HepG2 (cell line): ENCODE data around the gene DOCK9.

Source experiments
- CTCF ChIP-seq: sonication (generic); formaldehyde crosslinking; IDR thresholded peaks from 2 replicates; pipeline ENCODE4 v1.5.0; 2020; ENCODE audit warnings: mild to moderate bottlenecking, missing genetic modification reagents, moderate library complexity
- EHMT2 ChIP-seq: fragments of 200-600 bp; sonication (generic); IDR thresholded peaks from 2 replicates; pipeline ENCODE4 v1.7.0; 2017; ENCODE audit warnings: antibody characterized with exemption, low read depth, low read length, borderline replicate concordance
- HNRNPL ChIP-seq: fragments of 200-400 bp; formaldehyde crosslinking; IDR thresholded peaks from 2 replicates; pipeline ENCODE4 v1.6.1; 2017; ENCODE audit warnings: mild to moderate bottlenecking, low read depth, low read length
- KAT7 ChIP-seq: IDR thresholded peaks from 2 replicates; pipeline ENCODE4 v1.6.1; 2018; ENCODE audit warnings: borderline replicate concordance, missing compliant biosample characterization
- NFYB ChIP-seq: sonication (generic); formaldehyde crosslinking; IDR thresholded peaks from 2 replicates; pipeline ENCODE4 v1.4.0; 2020; ENCODE audit warnings: missing genetic modification reagents
- REST ChIP-seq, 2 experiments: IDR thresholded peaks; 2 replicates each; pipeline ENCODE4 v1.6.1; 2011 to 2012; ENCODE audit warnings: low read length in 2 of 2, borderline replicate concordance in 1 of 2, low read depth in 1 of 2, mild to moderate bottlenecking in 1 of 2, moderate library complexity in 1 of 2
- ZNF232 ChIP-seq: sonication (generic); formaldehyde crosslinking; IDR thresholded peaks from 2 replicates; pipeline ENCODE4 v1.4.0; 2020; ENCODE audit warnings: missing genetic modification reagents, borderline replicate concordance
- ZNF747 ChIP-seq: sonication (generic); formaldehyde crosslinking; IDR thresholded peaks from 2 replicates; pipeline ENCODE4 v1.8.1; 2023; ENCODE audit warnings: missing genetic modification reagents, mild to moderate bottlenecking, borderline replicate concordance
- ZNF800 ChIP-seq: sonication (generic); formaldehyde crosslinking; IDR thresholded peaks from 2 replicates; pipeline ENCODE4 v1.4.0; 2020; ENCODE audit warnings: missing genetic modification reagents

- TF ChIP-seq ZNF232 (CRISPR knock-in tag), result no peak
- TF ChIP-seq KAT7, result no peak
- TF ChIP-seq ZNF747 (CRISPR knock-in tag), result no peak
- no peak for TF ChIP-seq ZNF800 (CRISPR knock-in tag)
- no peak for TF ChIP-seq NFYB (CRISPR knock-in tag)
- TF ChIP-seq REST (IDR thresholded peaks at IDR 0.05; ENCODE audit: borderline replicate concordance in 1 of 2, low read depth in 1 of 2, low read length in 2 of 2), result no peak
- TF ChIP-seq EHMT2, result no peak
- no peak for TF ChIP-seq HNRNPL
- no peak for TF ChIP-seq CTCF (CRISPR knock-in tag)
Measured at GRCh38 chr13:98892821-98893220, 85.0 kb downstream of the DOCK9 start.
